ENCODE results near the gene ADI1. TPM values are rescaled to one million over a fixed set of nuclear protein-coding genes. Genes with fewer than 3 reads are reported as not detected.

ADI1 gene
- total and polyA plus RNA-seq, 2 of the 4 experiments (the other 2 are of a cell fraction): 43.2 to 46.0 TPM

GRCh38 chr2:3450385-3451010 is 68.8 kb downstream of the ADI1 start:
- DNase-seq (no peak), ATAC-seq (ENCODE audit: low read depth) (no peak)
- Histone ChIP-seq H3K14ac (replicated peaks; ENCODE audit: low read depth, low read length) (no peak overlapping the region), H2BK5ac (ENCODE audit: low read depth, low read length, poor library complexity, severe bottlenecking) (no peak overlapping the region), H3K9me3 (ENCODE audit: control insufficient read depth, insufficient read depth, low read length) (peaks cover 4% of the 10 kb centered on the region; the same call in 1 of the 2 replicates), H3K36me3 (ENCODE audit: control insufficient read depth, insufficient read depth, low read length) (peaks cover 42% of the 10 kb centered on the region), H3K23ac (ENCODE audit: low read depth, low read length) (no peak overlapping the region), H3K79me1 (ENCODE audit: low read depth in 1 of 2, low read length in 2 of 2) (peaks cover 4 to 6% of the 10 kb centered on the region in 2 experiments; a peak in 2 of 4 replicates), H2AFZ (replicated peaks; ENCODE audit: low read length, poor library complexity) (no peak overlapping the region), H2BK15ac (ENCODE audit: low read depth, low read length) (no peak overlapping the region), H4K20me1 (ENCODE audit: insufficient read depth, low read length) (no peaks in the 10 kb centered on the region; the same call in 1 of the 2 replicates), H3K27ac (ENCODE audit: insufficient read depth, low read length) (no peak overlapping the region), H3K4me1 (ENCODE audit: control insufficient read depth, insufficient read depth, low read length) (no peaks in the 10 kb centered on the region), H4K5ac (ENCODE audit: low read depth, low read length) (no peak overlapping the region), H3K9me1 (ENCODE audit: insufficient read depth, low read length) (no peaks in the 10 kb centered on the region; the same call in 1 of the 2 replicates), H3K4ac (ENCODE audit: low read depth, low read length) (no peak overlapping the region), H2AK5ac (ENCODE audit: low read depth, low read length) (no peak overlapping the region), H3K56ac (ENCODE audit: extremely low read depth, insufficient read depth, low read length) (no peak overlapping the region), H3K27me3 (ENCODE audit: control insufficient read depth, insufficient read depth, low read length) (no peaks in the 10 kb centered on the region), H2BK20ac (ENCODE audit: low read depth, low read length) (no peak overlapping the region), H2AK9ac (replicated peaks; ENCODE audit: low read depth, low read length, poor library complexity) (no peak overlapping the region), H3K4me2 (ENCODE audit: low read depth, low read length) (no peak overlapping the region), H3K4me3 (ENCODE audit: insufficient read depth, low read depth, low read length) (no peak overlapping the region), H2BK120ac (ENCODE audit: low read depth, low read length) (no peak overlapping the region), H3K9ac (ENCODE audit: low read depth, low read length) (no peak overlapping the region), H4K8ac (ENCODE audit: low read depth in 2 of 2, low read length in 2 of 2) (no peak overlapping the region), H3K18ac (ENCODE audit: low read depth, low read length) (no peak overlapping the region), H4K91ac (ENCODE audit: insufficient read depth, low read depth, low read length) (no peak overlapping the region)
- intact Hi-C loops (cut with micrococcal nuclease): no loop called here
- ChIA-PET POLR2A (ENCODE audit: unreplicated experiment) (no interaction called here), CTCF (no interaction called here)
- WGBS, 2 experiments (ENCODE audit: extremely low coverage in 2 of 2, insufficient read length in 1 of 2): 78% methylated on average over 9 of the region's 16 CpGs; no CpG with 5 or more reads in 1 of the 2 experiments
- BruUV-seq (replicated peaks): no TSS peak
- dilution Hi-C loops (cut with HindIII; ENCODE audit: low sequenced_read_pairs, unreplicated experiment): no loop called here
- in situ Hi-C loops (cut with MboI; ENCODE audit: low sequenced_read_pairs): no loop called here
- TF ChIP-seq SMC3 (IDR thresholded peaks at IDR 0.05; ENCODE audit: low read depth, low read length) (no peak), FOS (IDR thresholded peaks at IDR 0.05; ENCODE audit: low read depth, low read length) (no peak), RFX5 (IDR thresholded peaks at IDR 0.05; ENCODE audit: low read depth, low read length) (no peak), MAZ (IDR thresholded peaks at IDR 0.05; ENCODE audit: borderline replicate concordance, low read depth, low read length) (no peak), CHD1 (IDR thresholded peaks at IDR 0.05; ENCODE audit: low read depth, low read length) (no peak), BHLHE40 (IDR thresholded peaks at IDR 0.05; ENCODE audit: low read depth, low read length) (no peak), RAD21 (IDR thresholded peaks at IDR 0.05; ENCODE audit: low read length) (no peak), CEBPB (IDR thresholded peaks at IDR 0.05; ENCODE audit: low read depth, low read length) (no peak), MXI1 (IDR thresholded peaks at IDR 0.05; ENCODE audit: borderline replicate concordance, low read depth, low read length) (no peak), POLR2A (IDR thresholded peaks at IDR 0.05; ENCODE audit: low read depth, low read length) (no peak), RCOR1 (IDR thresholded peaks at IDR 0.05; ENCODE audit: insufficient replicate concordance, low read length) (no peak), NFE2L2 (IDR thresholded peaks at IDR 0.05; ENCODE audit: low read depth, low read length) (no peak)
- TF ChIP-seq, protein P1, sequence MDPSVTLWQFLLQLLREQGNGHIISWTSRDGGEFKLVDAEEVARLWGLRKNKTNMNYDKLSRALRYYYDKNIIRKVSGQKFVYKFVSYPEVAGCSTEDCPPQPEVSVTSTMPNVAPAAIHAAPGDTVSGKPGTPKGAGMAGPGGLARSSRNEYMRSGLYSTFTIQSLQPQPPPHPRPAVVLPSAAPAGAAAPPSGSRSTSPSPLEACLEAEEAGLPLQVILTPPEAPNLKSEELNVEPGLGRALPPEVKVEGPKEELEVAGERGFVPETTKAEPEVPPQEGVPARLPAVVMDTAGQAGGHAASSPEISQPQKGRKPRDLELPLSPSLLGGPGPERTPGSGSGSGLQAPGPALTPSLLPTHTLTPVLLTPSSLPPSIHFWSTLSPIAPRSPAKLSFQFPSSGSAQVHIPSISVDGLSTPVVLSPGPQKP (IDR thresholded peaks at IDR 0.05; ENCODE audit: borderline replicate concordance, low read depth, low read length): no peak

All from IMR-90 (cell line).